Suprapubic skin (tissue), 4 donors: ENCODE measurements around the gene NRSN1.
"Not testable (repeated sequence)": the region's sequence is repeated elsewhere in the genome, so short reads cannot be mapped to it uniquely, and the experiment has no call there.

ENCODE experiments used
- CTCF ChIP-seq, 2 donors: fragments of 200-600 bp in 1 of 2; fragments of 450-650 bp in 1 of 2; sonication (generic) in 1 of 2; IDR thresholded peaks; one replicate each; pipeline ENCODE4 v1.5.1; 2016 to 2019; ENCODE audit warnings: antibody characterized with exemption in 2 of 2, mild to moderate bottlenecking in 1 of 2, moderate library complexity in 1 of 2
- EP300 ChIP-seq: sonication (generic); formaldehyde crosslinking; IDR thresholded peaks from one replicate; pipeline ENCODE4 v1.6.1; 2017; ENCODE audit warnings: antibody characterized with exemption
- POLR2A ChIP-seq, 2 donors: fragments of 450-650 bp; IDR thresholded peaks; one replicate each; pipeline ENCODE4 v1.6.1; 2017; ENCODE audit warnings: antibody characterized with exemption in 2 of 2, mild to moderate bottlenecking in 2 of 2, moderate library complexity in 2 of 2
- POLR2AphosphoS5 ChIP-seq, 3 donors: sonication (generic); formaldehyde crosslinking; IDR thresholded peaks; one replicate each; pipeline ENCODE4 v1.6.1; 2017; ENCODE audit warnings: antibody characterized with exemption in 3 of 3

DNA sequence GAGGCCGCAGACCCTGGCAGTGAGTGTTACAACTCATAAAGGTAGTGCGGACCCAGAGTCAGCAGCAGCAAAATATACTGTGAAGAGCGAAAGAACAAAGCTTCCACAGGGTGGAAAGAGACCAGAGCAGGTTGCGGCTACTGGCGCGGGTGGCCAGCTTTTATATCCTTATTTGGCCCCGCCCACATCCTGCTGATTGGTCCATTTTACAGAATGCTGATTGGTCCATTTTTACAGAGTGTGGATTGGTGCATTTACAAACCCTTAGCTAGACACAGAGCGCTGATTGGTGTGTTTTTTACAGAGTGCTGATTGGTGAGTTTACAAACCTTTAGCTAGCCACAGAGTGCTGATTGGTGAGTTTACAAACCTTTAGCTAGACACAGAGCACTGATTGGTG is 16.7 kb downstream of the NRSN1 start:
- not testable (repeated sequence) for TF ChIP-seq CTCF (IDR thresholded peaks at IDR 0.05); POLR2A (IDR thresholded peaks at IDR 0.05); POLR2AphosphoS5 (IDR thresholded peaks at IDR 0.05); EP300
